Testis (tissue), 3 donors: ENCODE results near the gene XPNPEP3. TPM values are rescaled to one million over a fixed set of nuclear protein-coding genes. Genes with fewer than 3 reads are reported as not detected.

ENCODE experiments used
- DNase-seq: peaks from one replicate; pipeline ENCODE4 v3.0.0-alpha.2; 2019
- H3K27ac ChIP-seq, 2 donors: fragments of 200-600 bp; sonication (generic); one replicate each; pipeline ENCODE4 v1.5.1; 2019
- H3K27me3 ChIP-seq: fragments of 200-600 bp; sonication (generic); one replicate; pipeline ENCODE4 v1.5.1; 2019
- H3K36me3 ChIP-seq: fragments of 200-600 bp; sonication (generic); one replicate; pipeline ENCODE4 v1.5.1; 2017; ENCODE audit warnings: low read depth; ENCODE audit errors: missing control alignments
- H3K4me1 ChIP-seq: fragments of 200-600 bp; sonication (generic); one replicate; pipeline ENCODE4 v1.5.1; 2019
- H3K4me3 ChIP-seq, 2 donors: fragments of 200-600 bp; sonication (generic); one replicate each; pipeline ENCODE4 v1.5.1; 2017 to 2019
- H3K9me3 ChIP-seq: fragments of 200-600 bp; sonication (generic); one replicate; pipeline ENCODE4 v1.5.1; 2017
- POLR2A ChIP-seq: fragments of 450-650 bp; IDR thresholded peaks from one replicate; pipeline ENCODE4 v1.6.1; 2017; ENCODE audit warnings: antibody characterized with exemption, mild to moderate bottlenecking, moderate library complexity
- WGBS, 2 donors: methylation state at CpG; one replicate each; pipeline ENCODE4 v1.1.5; 2018; 5-methylcytosine and 5-hydroxymethylcytosine counted together
- intact Hi-C: fragments of 100-400 bp; cut with DNase I; formaldehyde crosslinking; loops from one replicate; pipeline ENCODE4 v1.15.1; 2023; ENCODE audit warnings: low total_unique reads
- polyA plus RNA-seq: library from polyadenylated mRNA; stranded (reverse); fragments of 350-450 nt; fragmentation: Illumina TruSeq; extraction: RNeasy Lipid Tissue Mini Kit (QIAGEN cat#74804); gene quantifications from one replicate; pipeline ENCODE4 v1.2.3, GENCODE V29; 2014; ENCODE audit warnings: low read depth, low replicate concordance; ENCODE audit not compliant: insufficient read depth
- total RNA-seq, 2 donors: library from RNA; depleted of rRNA; stranded (reverse); fragments of >200 nt; gene quantifications; one replicate each; pipeline ENCODE4 v1.2.3, GENCODE V29; 2016
- TF ChIP-seq, protein P1 (sequence below), 3 experiments: fragments of 450-650 bp in 2 of 3; fragments of 200-600 bp in 1 of 3; sonication (generic) in 1 of 3; IDR thresholded peaks; one replicate each; pipeline ENCODE4 v1.5.1; 2016 to 2019; ENCODE audit warnings: antibody characterized with exemption in 3 of 3, mild to moderate bottlenecking in 2 of 3, moderate library complexity in 1 of 3

Gene XPNPEP3
- total and polyA plus RNA-seq, 3 donors from 2014 or later, result 29.5 to 46.5 (median 43.5) TPM

DNA sequence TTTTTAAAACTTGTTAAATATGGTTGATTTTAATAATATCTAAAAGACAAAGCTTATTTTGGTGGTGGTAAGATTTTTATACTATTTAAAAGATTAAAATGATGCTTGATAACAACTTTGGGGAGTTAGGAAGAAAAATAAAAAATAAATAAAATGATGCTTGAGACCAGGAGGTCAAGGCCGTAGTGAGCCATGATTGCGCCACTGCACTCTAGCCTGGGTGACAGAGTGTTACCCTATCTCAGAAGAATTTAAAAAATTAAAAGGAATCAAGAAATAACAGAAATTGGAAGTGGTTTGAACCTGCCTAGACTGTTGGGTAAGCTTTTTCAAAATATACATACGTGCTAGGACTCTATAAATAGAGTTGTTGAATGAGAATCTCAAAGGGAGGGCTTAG is 17.1 kb downstream of the XPNPEP3 start:
- H3K27me3 ChIP-seq, result no peaks in the 10 kb centered on the region
- 93 to 95% methylated on average over 3 of the region's 3 CpGs for WGBS, 2 donors
- no peak for TF ChIP-seq POLR2A
- TF ChIP-seq, protein P1, sequence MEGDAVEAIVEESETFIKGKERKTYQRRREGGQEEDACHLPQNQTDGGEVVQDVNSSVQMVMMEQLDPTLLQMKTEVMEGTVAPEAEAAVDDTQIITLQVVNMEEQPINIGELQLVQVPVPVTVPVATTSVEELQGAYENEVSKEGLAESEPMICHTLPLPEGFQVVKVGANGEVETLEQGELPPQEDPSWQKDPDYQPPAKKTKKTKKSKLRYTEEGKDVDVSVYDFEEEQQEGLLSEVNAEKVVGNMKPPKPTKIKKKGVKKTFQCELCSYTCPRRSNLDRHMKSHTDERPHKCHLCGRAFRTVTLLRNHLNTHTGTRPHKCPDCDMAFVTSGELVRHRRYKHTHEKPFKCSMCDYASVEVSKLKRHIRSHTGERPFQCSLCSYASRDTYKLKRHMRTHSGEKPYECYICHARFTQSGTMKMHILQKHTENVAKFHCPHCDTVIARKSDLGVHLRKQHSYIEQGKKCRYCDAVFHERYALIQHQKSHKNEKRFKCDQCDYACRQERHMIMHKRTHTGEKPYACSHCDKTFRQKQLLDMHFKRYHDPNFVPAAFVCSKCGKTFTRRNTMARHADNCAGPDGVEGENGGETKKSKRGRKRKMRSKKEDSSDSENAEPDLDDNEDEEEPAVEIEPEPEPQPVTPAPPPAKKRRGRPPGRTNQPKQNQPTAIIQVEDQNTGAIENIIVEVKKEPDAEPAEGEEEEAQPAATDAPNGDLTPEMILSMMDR (IDR thresholded peaks at IDR 0.05), result no peak
- intact Hi-C loops, result no loop called here
- no peak overlapping the region for H3K4me3 ChIP-seq
- no peak for DNase-seq
- H3K27ac ChIP-seq, result no peak overlapping the region
- no peaks in the 10 kb centered on the region for H3K4me1 ChIP-seq
- no peaks in the 10 kb centered on the region for H3K9me3 ChIP-seq
- H3K36me3 ChIP-seq, result no peaks in the 10 kb centered on the region

DNA sequence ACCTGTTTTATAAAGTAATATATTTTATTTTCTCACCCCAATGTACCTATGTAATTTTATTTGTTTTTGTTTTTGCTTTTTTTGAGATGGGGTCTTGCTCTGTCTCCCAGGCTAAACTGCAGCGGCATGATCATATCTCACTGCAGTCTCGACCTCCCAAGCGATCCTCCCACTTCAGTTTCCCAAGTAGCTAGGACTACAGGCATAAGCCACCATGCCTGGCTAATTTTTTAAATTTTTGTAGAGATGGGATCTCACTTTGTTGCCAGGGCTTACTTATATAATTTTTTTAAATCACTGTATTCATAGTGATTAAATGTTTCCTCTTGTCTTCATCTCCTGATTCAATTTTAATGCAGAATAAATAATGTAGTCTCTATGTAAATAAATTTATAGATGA is 18.2 kb downstream of the XPNPEP3 start:
- H3K4me1 ChIP-seq, result no peaks in the 10 kb centered on the region
- H3K4me3 ChIP-seq, result no peak overlapping the region
- no peaks in the 10 kb centered on the region for H3K9me3 ChIP-seq
- no peaks in the 10 kb centered on the region for H3K27me3 ChIP-seq
- no peaks in the 10 kb centered on the region for H3K36me3 ChIP-seq
- intact Hi-C loops, result no loop called here
- DNase-seq, result no peak
- 90 to 96% methylated on average over 3 of the region's 3 CpGs for WGBS, 2 donors
- no peak overlapping the region for H3K27ac ChIP-seq
- TF ChIP-seq POLR2A, result no peak
- TF ChIP-seq, protein P1 (IDR thresholded peaks at IDR 0.05), result no peak

DNA sequence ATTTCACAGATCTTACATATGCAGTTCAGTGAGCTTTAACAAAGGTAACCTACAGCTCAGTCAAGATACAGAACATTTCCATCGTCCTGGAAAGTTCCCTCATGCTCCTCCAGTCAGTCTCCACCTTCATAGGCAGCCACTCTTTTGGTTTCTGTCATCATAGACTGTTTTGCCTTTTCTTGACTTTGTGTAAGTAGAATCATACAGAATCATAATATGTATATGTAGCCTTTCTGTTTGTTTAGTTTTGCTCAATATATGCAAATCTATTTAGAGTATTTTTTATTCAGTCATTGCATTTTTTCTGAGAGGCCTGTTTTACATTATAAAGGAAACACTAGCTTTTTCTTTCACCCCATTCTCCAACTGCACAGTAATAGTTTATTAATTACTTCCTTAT is 20.0 kb downstream of the XPNPEP3 start:
- TF ChIP-seq, protein P1 (IDR thresholded peaks at IDR 0.05), result no peak
- no peak for TF ChIP-seq POLR2A
- no peak overlapping the region for H3K27ac ChIP-seq
- WGBS, 2 donors, result 58 to 61% methylated on average over 1 of the region's 1 CpG
- intact Hi-C loops, result no loop called here
- no peak overlapping the region for H3K4me3 ChIP-seq
- no peak for DNase-seq
- H3K36me3 ChIP-seq, result no peaks in the 10 kb centered on the region
- H3K4me1 ChIP-seq, result no peaks in the 10 kb centered on the region
- no peaks in the 10 kb centered on the region for H3K9me3 ChIP-seq
- no peaks in the 10 kb centered on the region for H3K27me3 ChIP-seq

GRCh38 chr22:40877488-40877887 is 20.5 kb downstream of the XPNPEP3 start:
- H3K36me3 ChIP-seq, result no peaks in the 10 kb centered on the region

DNA sequence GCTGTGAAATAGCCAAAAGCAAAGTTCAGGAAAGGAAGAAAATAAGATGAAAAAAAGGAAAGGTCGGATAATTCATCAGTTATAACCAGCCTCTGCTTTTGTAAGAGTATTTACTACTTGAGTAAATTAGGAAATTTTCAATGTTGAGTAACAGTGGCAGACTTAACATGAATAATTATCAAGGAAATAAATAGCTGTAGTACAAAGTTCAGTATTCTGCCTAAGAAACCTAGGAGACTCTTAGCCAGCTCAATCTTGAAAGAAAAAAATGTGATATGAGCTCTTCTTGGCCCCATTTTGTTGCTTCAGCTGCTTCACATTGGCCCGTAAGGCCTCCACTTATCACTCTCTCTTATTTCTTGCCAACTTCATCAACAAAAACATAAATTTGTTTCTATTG is 22.0 kb downstream of the XPNPEP3 start:
- WGBS, 2 donors, result 86 to 89% methylated on average over 2 of the region's 2 CpGs
- intact Hi-C loops, result no loop called here
- no peak for TF ChIP-seq POLR2A
- TF ChIP-seq, protein P1 (IDR thresholded peaks at IDR 0.05), result no peak
- H3K27me3 ChIP-seq, result no peaks in the 10 kb centered on the region
- no peaks in the 10 kb centered on the region for H3K36me3 ChIP-seq
- H3K4me3 ChIP-seq, result no peak overlapping the region
- no peak overlapping the region for H3K27ac ChIP-seq
- H3K9me3 ChIP-seq, result no peaks in the 10 kb centered on the region
- H3K4me1 ChIP-seq, result no peaks in the 10 kb centered on the region
- no peak for DNase-seq

More at GRCh38 chr22:40877488-40877887, 20.5 kb downstream of the XPNPEP3 start:
- DNase-seq, result no peak
- no peaks in the 10 kb centered on the region for H3K4me1 ChIP-seq
- 68 to 72% methylated on average over 3 of the region's 3 CpGs for WGBS, 2 donors
- H3K4me3 ChIP-seq, result no peak overlapping the region
- intact Hi-C loops, result no loop called here
- no peak overlapping the region for H3K27ac ChIP-seq
- no peak for TF ChIP-seq POLR2A
- TF ChIP-seq, protein P1 (IDR thresholded peaks at IDR 0.05), result no peak
- no peaks in the 10 kb centered on the region for H3K9me3 ChIP-seq
- no peaks in the 10 kb centered on the region for H3K27me3 ChIP-seq
